ENCODE data around the gene FBXW7.

Gene FBXW7

GRCh38 chr4:152364383-152364782 is 171.5 kb downstream of the FBXW7 start:
- no peak for DNase-seq

GRCh38 chr4:152363904-152364303 is 172.0 kb downstream of the FBXW7 start:
- DNase-seq, result no peak

- no peak for DNase-seq
Measured at GRCh38 chr4:152363086-152363485, 172.8 kb downstream of the FBXW7 start.

- no peak for DNase-seq
Measured at GRCh38 chr4:152360045-152360410, 175.9 kb downstream of the FBXW7 start.

GRCh38 chr4:152359208-152360044 is 176.5 kb downstream of the FBXW7 start:
- no peak for DNase-seq

- DNase-seq, result no peak
Measured at GRCh38 chr4:152357206-152357605, 178.7 kb downstream of the FBXW7 start.

- DNase-seq, result no peak
Measured at GRCh38 chr4:152356428-152357034, 179.4 kb downstream of the FBXW7 start.

GRCh38 chr4:152352622-152353116 is 183.2 kb downstream of the FBXW7 start:
- DNase-seq, result no peak

GRCh38 chr4:152352215-152352614 is 183.7 kb downstream of the FBXW7 start:
- no peak for DNase-seq

GRCh38 chr4:152351080-152351479 is 184.8 kb downstream of the FBXW7 start:
- DNase-seq, result no peak

- DNase-seq, result no peak
Measured at GRCh38 chr4:152348670-152349069, 187.2 kb downstream of the FBXW7 start.

GRCh38 chr4:152346979-152347378 is 188.9 kb downstream of the FBXW7 start:
- no peak for DNase-seq

- DNase-seq, result no peak
Measured at GRCh38 chr4:152346526-152346925, 189.4 kb downstream of the FBXW7 start.

GRCh38 chr4:152344001-152344400 is 191.9 kb downstream of the FBXW7 start:
- no peak for DNase-seq

GRCh38 chr4:152342293-152342692 is 193.6 kb downstream of the FBXW7 start:
- DNase-seq, result no peak

- no peak for DNase-seq
Measured at GRCh38 chr4:152340818-152341217, 195.1 kb downstream of the FBXW7 start.

GRCh38 chr4:152339576-152339975 is 196.3 kb downstream of the FBXW7 start:
- DNase-seq, result no peak

- no peak for DNase-seq
Measured at GRCh38 chr4:152334931-152335330, 201.0 kb downstream of the FBXW7 start.

- DNase-seq, result no peak
Measured at GRCh38 chr4:152331042-152331441, 204.8 kb downstream of the FBXW7 start.

GRCh38 chr4:152328582-152328981 is 207.3 kb downstream of the FBXW7 start:
- DNase-seq, result no peak

GRCh38 chr4:152327606-152328453 is 208.1 kb downstream of the FBXW7 start:
- DNase-seq, result no peak

GRCh38 chr4:152325831-152326230 is 210.1 kb downstream of the FBXW7 start:
- DNase-seq, result no peak

GRCh38 chr4:152323221-152323620 is 212.7 kb downstream of the FBXW7 start:
- no peak for DNase-seq
